H9 (cell line): Measurements from ENCODE around the gene BMP8A. TPM values are rescaled to one million over a fixed set of nuclear protein-coding genes. Genes with fewer than 3 reads are reported as not detected.

Source experiments
- DNase-seq: peaks from one replicate; pipeline ENCODE4 v3.0.0-alpha.2; 2017
- H2AFZ ChIP-seq: one replicate; pipeline ENCODE4 v1.6.1; 2013; ENCODE audit warnings: mild to moderate bottlenecking, low read length, control low read depth, moderate library complexity
- H2AK5ac ChIP-seq: 2 replicates; pipeline ENCODE4 v1.6.1; 2013; ENCODE audit warnings: low read length, control low read depth, mixed read lengths; ENCODE audit not compliant: insufficient read length
- H2BK120ac ChIP-seq: one replicate; pipeline ENCODE4 v1.6.1; 2013; ENCODE audit warnings: low read depth, mild to moderate bottlenecking, low read length, control low read depth, inconsistent platforms; ENCODE audit not compliant: poor library complexity, severe bottlenecking
- H2BK12ac ChIP-seq: 2 replicates; pipeline ENCODE4 v1.6.1; 2013; ENCODE audit warnings: low read length, control low read depth, mixed read lengths, low read depth; ENCODE audit not compliant: insufficient read length
- H2BK15ac ChIP-seq: 2 replicates; pipeline ENCODE4 v1.6.1; 2013; ENCODE audit warnings: low read depth, low read length, control low read depth
- H2BK20ac ChIP-seq: one replicate; pipeline ENCODE4 v1.6.1; 2013; ENCODE audit warnings: low read depth, mild to moderate bottlenecking, low read length, control low read depth, inconsistent platforms; ENCODE audit not compliant: poor library complexity, severe bottlenecking
- H2BK5ac ChIP-seq: 2 replicates; pipeline ENCODE4 v1.6.1; 2013; ENCODE audit warnings: low read length, control low read depth, mixed read lengths; ENCODE audit not compliant: insufficient read length
- H3K14ac ChIP-seq: 2 replicates; pipeline ENCODE4 v1.6.1; 2013; ENCODE audit warnings: low read length, control low read depth; ENCODE audit not compliant: insufficient read depth
- H3K18ac ChIP-seq: 2 replicates; pipeline ENCODE4 v1.6.1; 2013; ENCODE audit warnings: low read depth, mild to moderate bottlenecking, mixed read lengths, low read length, control low read depth; ENCODE audit not compliant: insufficient read length
- H3K23ac ChIP-seq: 2 replicates; pipeline ENCODE4 v1.6.1; 2013; ENCODE audit warnings: low read length, control low read depth, mixed read lengths, low read depth; ENCODE audit not compliant: insufficient read length
- H3K23me2 ChIP-seq: 2 replicates; pipeline ENCODE4 v1.6.1; 2013; ENCODE audit warnings: low read depth, mild to moderate bottlenecking, mixed read lengths, low read length, control low read depth; ENCODE audit not compliant: insufficient read length, poor library complexity, severe bottlenecking
- H3K27ac ChIP-seq: 2 replicates; pipeline ENCODE4 v1.5.1; 2013; ENCODE audit warnings: low read length, control low read depth, mixed read lengths, low read depth; ENCODE audit not compliant: insufficient read length
- H3K27me3 ChIP-seq: 2 replicates; pipeline ENCODE4 v1.6.1; 2013; ENCODE audit warnings: low read length, control low read depth, inconsistent platforms; ENCODE audit not compliant: insufficient read depth
- H3K4ac ChIP-seq: 2 replicates; pipeline ENCODE4 v1.6.1; 2013; ENCODE audit warnings: low read depth, mild to moderate bottlenecking, control low read depth, inconsistent platforms, low read length, moderate library complexity
- H3K4me1 ChIP-seq: 2 replicates; pipeline ENCODE4 v1.6.1; 2013; ENCODE audit warnings: low read length, control low read depth, inconsistent platforms; ENCODE audit not compliant: insufficient read depth
- H3K4me2 ChIP-seq: 2 replicates; pipeline ENCODE4 v1.6.1; 2013; ENCODE audit warnings: low read length, control low read depth, mixed read lengths; ENCODE audit not compliant: insufficient read length, insufficient read depth
- H3K56ac ChIP-seq: 2 replicates; pipeline ENCODE4 v1.6.1; 2013; ENCODE audit warnings: low read depth, mild to moderate bottlenecking, mixed read lengths, low read length, control low read depth; ENCODE audit not compliant: insufficient read length
- H3K79me1 ChIP-seq: 2 replicates; pipeline ENCODE4 v1.6.1; 2013; ENCODE audit warnings: low read depth, mild to moderate bottlenecking, moderate library complexity, low read length, control low read depth, inconsistent platforms; ENCODE audit not compliant: insufficient read depth, poor library complexity, severe bottlenecking
- H3K79me2 ChIP-seq: 2 replicates; pipeline ENCODE4 v1.6.1; 2013; ENCODE audit warnings: low read length, control low read depth, inconsistent platforms; ENCODE audit not compliant: insufficient read depth
- H3K9ac ChIP-seq: 2 replicates; pipeline ENCODE4 v1.6.1; 2013; ENCODE audit warnings: low read length, control low read depth, mixed read lengths; ENCODE audit not compliant: insufficient read length; ENCODE audit errors: extremely low read depth
- H3K9me3 ChIP-seq: one replicate; pipeline ENCODE4 v1.6.1; 2013; ENCODE audit warnings: low read depth, low read length, inconsistent platforms; ENCODE audit not compliant: control insufficient read depth
- H3T11ph ChIP-seq: one replicate; pipeline ENCODE4 v1.6.1; 2013; ENCODE audit warnings: mild to moderate bottlenecking, low read length, control low read depth, inconsistent platforms
- H4K20me1 ChIP-seq: one replicate; pipeline ENCODE4 v1.6.1; 2013; ENCODE audit not compliant: control insufficient read depth, insufficient read length, insufficient read depth
- H4K5ac ChIP-seq: 2 replicates; pipeline ENCODE4 v1.6.1; 2013; ENCODE audit warnings: low read depth, mild to moderate bottlenecking, mixed read lengths, low read length, control low read depth; ENCODE audit not compliant: insufficient read length
- H4K8ac ChIP-seq: replicated peaks from 2 replicates; pipeline ENCODE4 v1.6.1; 2013; ENCODE audit warnings: low read length, control low read depth, mixed read lengths, low read depth; ENCODE audit not compliant: insufficient read length
- H4K91ac ChIP-seq: 2 replicates; pipeline ENCODE4 v1.6.1; 2013; ENCODE audit warnings: low read depth, mild to moderate bottlenecking, moderate library complexity, mixed read lengths, low read length, control low read depth; ENCODE audit not compliant: insufficient read length
- H3K27ac Mint-ChIP-seq, 3 experiments: 2 replicates in 2 of 3; 3 replicates in 1 of 3; pipeline ENCODE4 v1.8.0; 2020 to 2021; ENCODE audit warnings: mixed read lengths in 3 of 3, mild to moderate bottlenecking in 1 of 3, moderate library complexity in 1 of 3
- H3K27me3 Mint-ChIP-seq: 2 replicates; pipeline ENCODE4 v1.8.0; 2021; ENCODE audit warnings: low read depth, mild to moderate bottlenecking, moderate library complexity, mixed read lengths
- H3K36me3 Mint-ChIP-seq, 3 experiments: 2 replicates in 2 of 3; 3 replicates in 1 of 3; pipeline ENCODE4 v1.8.0; 2020 to 2021; ENCODE audit warnings: low read depth in 3 of 3, mixed read lengths in 3 of 3; ENCODE audit not compliant: insufficient read depth in 1 of 3
- H3K4me1 Mint-ChIP-seq, 2 experiments: 2 replicates each; pipeline ENCODE4 v1.8.0; 2020; ENCODE audit warnings: mixed read lengths in 2 of 2
- H3K4me3 Mint-ChIP-seq, 2 experiments: 2 replicates in 1 of 2; 3 replicates in 1 of 2; pipeline ENCODE4 v1.8.0; 2020 to 2021; ENCODE audit warnings: mild to moderate bottlenecking in 2 of 2, mixed read lengths in 2 of 2, moderate library complexity in 1 of 2
- H3K9me3 Mint-ChIP-seq, 2 experiments: 2 replicates in 1 of 2; 3 replicates in 1 of 2; pipeline ENCODE4 v1.8.0; 2020; ENCODE audit warnings: mild to moderate bottlenecking in 2 of 2, mixed read lengths in 2 of 2, moderate library complexity in 1 of 2
- WGBS: extraction: QIAGEN DNeasy Blood & Tissue Kit; methylation state at CpG from one replicate; pipeline ENCODE4 v1.1.7; 2013; ENCODE audit warnings: missing lambda C conversion rate, low lambda C conversion rate, mixed read lengths; ENCODE audit not compliant: insufficient read length; ENCODE audit errors: extremely low coverage; 5-methylcytosine and 5-hydroxymethylcytosine counted together
- total RNA-seq: library from RNA; stranded (reverse); gene quantifications from 2 replicates; pipeline ENCODE4 v1.2.1, GENCODE V29; 2021
- TF ChIP-seq, protein P1 (sequence below): fragments of 200-600 bp; sonication (generic); conservative IDR thresholded peaks from 3 replicates; pipeline ENCODE4 v1.8.0; 2021; ENCODE audit warnings: antibody characterized with exemption, mild to moderate bottlenecking

BMP8A gene
- total RNA-seq, 1 experiment from 2014 or later, result 0.52 TPM

DNA sequence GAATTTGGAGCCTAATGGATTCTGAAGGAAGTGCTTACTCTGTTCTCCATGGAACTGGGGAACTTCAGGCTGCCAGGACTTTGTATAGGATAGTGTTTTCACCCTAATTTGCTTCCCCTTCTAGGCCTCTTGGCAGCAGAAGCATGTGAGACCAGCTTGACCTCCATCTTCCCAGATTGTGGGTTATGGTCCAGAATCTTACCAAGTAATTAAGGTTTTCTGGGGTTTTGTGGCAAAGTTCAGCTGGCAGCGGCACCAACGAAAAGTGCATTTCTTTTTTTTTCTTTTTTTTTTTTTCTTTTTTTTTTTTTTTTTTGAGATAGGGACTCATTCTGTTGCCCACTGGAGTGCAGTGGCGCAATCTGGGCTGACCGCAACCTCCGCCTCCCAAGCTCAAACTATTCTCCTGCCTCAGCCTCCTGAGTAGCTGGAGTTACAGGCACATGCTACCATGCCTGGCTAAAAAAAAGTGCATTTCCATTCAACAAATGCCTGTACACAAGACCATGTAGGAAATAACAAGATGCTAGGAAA, 3.4 kb upstream of the BMP8A start:
- Histone ChIP-seq H3K9me3 (no peaks in the 10 kb centered on the region), H3K18ac (no peak overlapping the region), H2AFZ (no peak overlapping the region), H4K91ac (no peak overlapping the region), H3K4ac (no peak overlapping the region), H2BK12ac (no peak overlapping the region), H4K20me1 (no peaks in the 10 kb centered on the region), H4K5ac (no peak overlapping the region), H2BK15ac (no peak overlapping the region), H4K8ac (no peak overlapping the region), H3K14ac (no peak overlapping the region), H3K27ac (no peak overlapping the region), H3K4me1 (no peaks in the 10 kb centered on the region), H3K27me3 (peaks cover 16% of the 10 kb centered on the region; the same call in 1 of the 2 replicates), H3K23me2 (peaks cover 12% of the 10 kb centered on the region), H3K9ac (no peak overlapping the region), H2AK5ac (no peak overlapping the region), H3K4me2 (no peak overlapping the region), H3K79me1 (no peaks in the 10 kb centered on the region), H3K23ac (no peak overlapping the region), H2BK5ac (no peak overlapping the region), H2BK120ac (no peak overlapping the region), H3T11ph (no peak overlapping the region), H3K56ac (no peak overlapping the region), H3K79me2 (no peaks in the 10 kb centered on the region), H2BK20ac (no peak overlapping the region)
- no CpG with 5 or more reads among the region's 5 CpGs for WGBS
- Mint-ChIP-seq H3K36me3 (peaks cover 14 to 45% (median 33%) of the 10 kb centered on the region in 3 experiments; a peak in 6 of 7 replicates), H3K9me3 (no peaks in the 10 kb centered on the region), H3K4me1 (peaks cover 5% of the 10 kb centered on the region in 2 experiments), H3K27ac (no peak overlapping the region), H3K4me3 (no peak overlapping the region), H3K27me3 (peaks cover 32% of the 10 kb centered on the region)
- TF ChIP-seq, protein P1, sequence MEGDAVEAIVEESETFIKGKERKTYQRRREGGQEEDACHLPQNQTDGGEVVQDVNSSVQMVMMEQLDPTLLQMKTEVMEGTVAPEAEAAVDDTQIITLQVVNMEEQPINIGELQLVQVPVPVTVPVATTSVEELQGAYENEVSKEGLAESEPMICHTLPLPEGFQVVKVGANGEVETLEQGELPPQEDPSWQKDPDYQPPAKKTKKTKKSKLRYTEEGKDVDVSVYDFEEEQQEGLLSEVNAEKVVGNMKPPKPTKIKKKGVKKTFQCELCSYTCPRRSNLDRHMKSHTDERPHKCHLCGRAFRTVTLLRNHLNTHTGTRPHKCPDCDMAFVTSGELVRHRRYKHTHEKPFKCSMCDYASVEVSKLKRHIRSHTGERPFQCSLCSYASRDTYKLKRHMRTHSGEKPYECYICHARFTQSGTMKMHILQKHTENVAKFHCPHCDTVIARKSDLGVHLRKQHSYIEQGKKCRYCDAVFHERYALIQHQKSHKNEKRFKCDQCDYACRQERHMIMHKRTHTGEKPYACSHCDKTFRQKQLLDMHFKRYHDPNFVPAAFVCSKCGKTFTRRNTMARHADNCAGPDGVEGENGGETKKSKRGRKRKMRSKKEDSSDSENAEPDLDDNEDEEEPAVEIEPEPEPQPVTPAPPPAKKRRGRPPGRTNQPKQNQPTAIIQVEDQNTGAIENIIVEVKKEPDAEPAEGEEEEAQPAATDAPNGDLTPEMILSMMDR, result no peak
- no peak for DNase-seq
